ENCODE results near the gene F11R.
"Not testable (repeated sequence)": the region's sequence is repeated elsewhere in the genome, so short reads cannot be mapped to it uniquely, and the experiment has no call there.

DNA sequence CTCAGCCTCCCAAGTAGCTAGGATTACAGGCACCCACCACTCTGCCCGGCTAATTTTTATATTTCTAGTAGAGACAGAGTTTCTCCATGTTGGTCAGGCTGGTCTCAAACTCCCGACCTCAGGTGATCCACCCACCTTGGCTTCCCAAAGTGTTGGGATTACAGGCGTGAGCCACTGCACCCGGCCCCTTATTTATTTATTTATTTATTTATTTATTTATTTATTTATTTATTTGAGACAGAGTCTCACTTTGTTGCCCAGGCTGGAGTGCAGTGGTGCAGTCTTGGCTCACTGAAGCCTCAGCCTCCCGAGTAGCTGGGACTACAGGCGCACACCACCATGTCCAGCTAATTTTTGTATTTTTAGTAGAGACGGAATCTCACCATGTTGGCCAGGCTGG lies 44.7 kb upstream of the F11R start:
- TF ChIP-seq CTCF, POLR2AphosphoS5 (IDR thresholded peaks at IDR 0.05): not testable (repeated sequence)
